ENCODE data around the gene ADAMTS2.

The ADAMTS2 gene

DNA sequence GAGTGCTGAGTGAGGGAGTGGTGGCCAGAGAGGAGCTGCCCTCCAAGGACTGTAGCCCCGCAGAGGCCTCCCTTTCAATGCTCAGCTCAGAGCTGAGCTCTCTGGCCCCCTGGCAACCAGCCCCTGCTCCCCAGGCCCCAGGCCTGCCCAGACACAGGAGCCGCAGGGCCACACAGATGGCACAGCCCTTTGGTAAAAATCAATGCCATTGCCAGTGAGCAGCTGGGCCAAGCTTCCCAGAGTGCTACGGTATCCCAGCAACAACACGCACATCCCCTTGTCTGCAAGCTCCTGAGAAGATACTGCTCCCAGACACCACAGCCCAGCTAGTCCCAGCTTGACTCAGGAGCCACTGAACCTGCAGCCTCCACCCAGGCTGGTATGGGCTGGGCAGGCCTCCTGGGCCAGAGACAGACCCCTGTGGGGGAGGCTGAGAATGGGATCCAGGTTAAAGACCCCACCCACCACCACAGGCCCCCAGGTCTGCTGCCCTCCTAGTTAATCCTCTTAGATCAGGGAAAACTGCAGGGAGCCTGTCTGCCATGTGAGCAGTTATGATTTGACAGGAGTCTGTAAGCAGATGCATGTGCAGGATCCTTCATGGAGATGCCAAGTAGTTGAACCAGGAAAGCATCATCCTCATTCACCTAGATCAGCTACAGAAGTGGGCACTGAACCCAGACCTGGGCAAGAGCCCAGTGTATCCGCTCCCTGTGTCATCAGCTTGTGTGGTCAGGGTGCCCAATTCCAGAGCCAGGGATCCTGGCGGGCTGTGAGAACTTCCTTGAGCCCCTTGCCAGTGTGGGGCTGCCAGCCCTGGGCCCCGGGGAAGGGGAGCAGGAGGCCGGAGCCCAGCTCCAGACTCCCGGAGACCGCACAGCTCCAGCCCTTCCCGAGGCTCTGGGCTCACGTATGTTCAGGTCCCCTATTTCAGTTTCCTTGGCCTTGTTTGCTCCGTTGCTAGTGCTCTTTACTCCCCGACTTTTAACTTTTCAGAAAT is 26.7 kb upstream of the ADAMTS2 start:
- DNase-seq = no peak

DNA sequence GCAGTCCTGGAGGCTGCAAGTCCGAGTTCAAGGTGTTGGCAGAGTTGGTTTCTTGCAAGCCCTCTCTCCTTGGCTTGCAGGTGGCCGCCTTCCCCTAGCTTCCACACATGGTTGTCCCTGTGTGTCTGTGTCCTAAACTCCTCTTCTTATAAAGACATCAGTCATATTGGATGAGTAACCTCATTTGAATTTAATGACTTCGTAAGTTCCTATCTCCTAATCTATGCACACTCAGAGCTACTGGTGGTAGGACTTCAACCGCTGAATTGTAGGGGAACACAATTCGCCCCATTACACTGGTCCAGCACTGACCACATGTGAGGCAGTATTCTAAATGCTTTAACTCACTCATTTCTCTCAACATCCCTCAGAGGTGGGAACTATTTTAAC is 25.9 kb upstream of the ADAMTS2 start:
- no peak for DNase-seq

DNA sequence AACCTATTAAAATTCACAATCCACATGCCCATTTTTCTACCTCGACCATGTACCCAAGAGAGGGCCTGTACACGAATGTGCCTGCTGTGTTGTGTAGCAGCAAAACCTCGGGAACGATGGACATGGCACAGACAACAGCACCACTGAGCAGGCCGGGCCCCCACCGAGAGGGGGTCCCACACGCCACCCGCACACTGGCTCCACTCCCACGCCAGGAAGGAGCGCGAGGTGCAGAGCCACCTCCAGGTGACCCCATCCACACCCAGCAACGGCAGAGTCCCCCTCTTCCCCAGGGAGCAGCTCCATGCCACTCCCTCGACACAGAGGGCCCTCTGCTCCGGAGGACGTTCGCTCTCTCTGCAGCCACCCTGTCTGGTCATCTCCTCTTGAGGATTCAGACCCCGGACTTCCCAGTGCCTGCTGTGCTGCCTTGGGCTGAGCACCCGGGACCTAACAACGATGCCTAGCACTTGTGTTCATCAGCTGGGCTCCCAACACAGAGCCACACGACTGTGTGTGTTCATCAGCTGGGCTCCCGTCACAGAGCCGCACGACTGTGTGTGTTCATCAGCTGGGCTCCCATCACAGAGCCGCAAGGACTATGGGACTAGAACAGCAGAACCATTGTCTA is 25.3 kb upstream of the ADAMTS2 start:
- DNase-seq = no peak

DNA sequence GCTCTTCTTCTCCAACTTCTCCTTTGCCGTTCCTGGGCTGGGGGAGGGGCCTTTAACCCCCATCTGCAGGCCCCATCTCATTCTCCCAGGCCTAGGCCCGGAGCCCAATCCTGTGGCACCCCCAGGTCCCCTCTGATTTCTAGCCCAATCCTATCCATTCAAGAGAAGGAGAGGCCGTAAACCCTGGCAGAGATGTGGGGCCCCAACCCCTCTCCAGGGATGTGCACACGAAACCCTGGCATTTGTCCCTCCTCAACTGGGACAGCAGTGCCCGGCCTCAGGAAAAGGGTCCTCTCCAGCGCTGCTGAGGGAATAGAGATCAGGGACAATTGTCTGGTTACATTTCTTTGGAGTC is 24.2 kb upstream of the ADAMTS2 start:
- no peak for DNase-seq

DNA sequence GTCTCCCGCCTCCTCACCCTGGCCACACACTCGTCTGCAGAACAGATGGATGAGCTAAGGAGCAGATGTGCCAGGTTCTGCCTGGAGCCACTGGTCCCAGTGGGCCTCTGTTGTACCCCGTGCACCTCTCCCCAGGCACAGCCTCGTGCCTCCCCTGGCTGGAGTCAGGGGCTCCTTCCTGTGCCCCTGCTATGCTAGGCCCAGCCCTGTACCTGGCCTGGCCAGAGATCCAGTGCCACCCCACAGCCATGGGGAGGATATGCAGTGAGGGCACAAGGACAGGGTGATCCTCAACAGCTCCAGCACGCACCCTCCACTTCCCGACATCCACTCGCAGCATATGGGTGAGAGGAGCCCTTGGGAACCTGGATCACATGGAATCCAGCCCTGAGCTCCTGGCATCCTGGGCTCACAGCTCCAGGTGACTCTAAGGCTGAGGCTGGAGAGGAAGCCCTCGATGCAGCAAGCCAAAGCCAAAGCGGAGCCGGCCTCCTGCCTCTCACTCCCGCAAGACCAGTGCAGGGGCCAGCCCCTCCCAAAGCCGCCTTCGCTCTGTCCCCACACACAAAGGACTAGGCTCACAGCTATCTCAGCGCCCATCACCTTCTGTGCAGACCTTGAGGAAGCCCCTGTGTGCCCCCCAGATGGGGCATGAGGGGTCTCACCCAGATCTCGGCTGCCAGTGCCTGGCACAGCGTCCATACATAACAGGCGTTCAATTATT is 23.7 kb upstream of the ADAMTS2 start:
- no peak for DNase-seq

DNA sequence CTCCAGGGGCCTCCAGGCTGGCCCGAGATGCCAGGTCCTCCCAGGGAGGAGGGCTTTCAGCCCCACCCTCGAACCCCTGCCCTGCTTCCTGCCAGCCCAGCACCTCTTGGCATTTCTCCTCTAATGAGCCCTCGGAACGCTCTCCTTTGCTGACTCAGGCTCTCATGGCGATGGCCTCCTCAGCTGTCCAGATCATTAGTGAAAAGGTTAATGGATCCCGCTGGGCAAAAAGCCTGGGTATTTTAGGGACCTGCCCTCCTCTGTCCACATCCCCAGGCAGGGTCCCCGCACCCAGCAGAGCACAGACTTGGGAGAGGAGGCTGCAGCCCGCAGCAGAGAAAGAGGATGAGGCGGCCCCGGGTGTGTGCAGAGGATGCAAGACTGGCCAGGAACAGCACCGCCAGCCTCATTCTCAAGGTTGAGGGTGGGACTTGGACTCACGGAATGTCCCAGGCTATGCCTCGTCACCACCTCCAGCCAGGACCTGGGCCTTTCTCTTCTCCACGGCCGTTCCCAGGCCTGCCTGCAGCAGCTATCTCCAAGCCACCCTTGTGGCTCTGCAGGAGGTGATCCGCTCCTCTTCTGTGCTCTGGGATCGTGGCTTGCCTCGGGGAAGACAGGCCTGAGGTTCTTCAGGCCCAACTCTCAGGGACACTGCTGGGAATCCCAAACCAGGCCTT is 23.0 kb upstream of the ADAMTS2 start:
- DNase-seq = no peak

DNA sequence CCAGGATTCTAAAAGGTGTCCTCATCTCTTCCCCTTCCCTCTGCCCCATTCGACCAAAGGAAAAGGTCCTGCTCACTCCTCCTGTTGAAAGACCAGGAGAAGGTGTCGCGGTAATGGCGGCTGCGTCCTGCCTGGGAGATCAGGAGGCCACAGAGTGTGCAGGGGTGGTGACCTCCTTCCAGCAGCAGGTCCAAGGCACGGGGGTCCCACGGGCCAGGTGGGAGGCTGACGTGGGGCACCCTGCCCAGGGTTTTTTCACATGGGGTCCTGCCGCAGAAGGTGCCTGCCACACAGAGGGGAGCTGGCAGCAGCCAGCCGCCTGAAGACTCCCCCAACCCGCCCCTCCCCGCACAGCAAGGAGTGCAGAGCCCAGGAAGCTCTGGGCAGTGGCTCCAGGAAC is 22.2 kb upstream of the ADAMTS2 start:
- DNase-seq = no peak

DNA sequence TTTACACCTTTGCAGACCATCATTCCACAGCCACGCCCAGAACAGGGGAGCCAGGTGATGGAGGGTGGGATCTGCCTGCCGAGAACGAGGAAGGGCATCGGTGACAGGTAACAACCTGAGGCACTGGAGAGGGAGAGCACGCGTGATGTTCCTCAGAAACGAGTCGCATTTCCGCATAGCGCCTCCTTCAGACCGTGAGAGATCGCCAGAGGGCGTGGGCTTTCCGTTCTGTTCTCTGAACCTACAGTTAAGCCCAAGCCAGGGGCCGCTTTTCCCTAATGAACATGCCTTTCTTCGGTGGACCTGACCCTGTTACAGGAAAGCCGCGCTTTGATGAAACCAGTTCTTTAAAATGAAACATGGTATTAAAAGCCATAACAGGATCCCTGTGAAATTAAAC is 17.1 kb upstream of the ADAMTS2 start:
- DNase-seq = no peak

DNA sequence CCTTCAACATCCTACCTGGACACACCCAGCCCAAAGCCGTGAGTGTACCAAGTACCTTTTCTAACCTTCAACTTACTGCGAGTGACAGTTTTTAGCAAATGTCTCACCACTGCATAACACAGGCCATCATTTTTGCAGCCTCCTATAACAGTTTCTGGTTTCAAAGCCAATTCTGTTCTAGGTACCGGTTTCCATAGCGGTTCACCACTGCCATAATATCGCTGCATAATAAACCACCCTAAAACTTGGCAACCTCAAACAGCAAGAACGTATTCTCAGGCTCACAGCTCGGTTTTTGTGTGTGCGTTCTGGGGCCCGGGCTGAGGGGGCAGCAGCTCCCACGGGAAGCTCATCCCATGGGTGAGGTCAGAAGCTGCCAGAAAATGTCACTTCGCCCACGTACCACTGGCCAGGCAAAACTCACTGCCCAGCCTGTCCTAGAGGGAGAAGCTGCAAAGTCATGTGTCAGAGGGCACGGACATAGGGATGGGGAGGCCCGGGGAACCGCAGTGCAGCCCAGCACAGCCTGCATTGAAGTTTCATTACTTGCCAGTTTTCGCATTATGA is 15.9 kb upstream of the ADAMTS2 start:
- DNase-seq = no peak

DNA sequence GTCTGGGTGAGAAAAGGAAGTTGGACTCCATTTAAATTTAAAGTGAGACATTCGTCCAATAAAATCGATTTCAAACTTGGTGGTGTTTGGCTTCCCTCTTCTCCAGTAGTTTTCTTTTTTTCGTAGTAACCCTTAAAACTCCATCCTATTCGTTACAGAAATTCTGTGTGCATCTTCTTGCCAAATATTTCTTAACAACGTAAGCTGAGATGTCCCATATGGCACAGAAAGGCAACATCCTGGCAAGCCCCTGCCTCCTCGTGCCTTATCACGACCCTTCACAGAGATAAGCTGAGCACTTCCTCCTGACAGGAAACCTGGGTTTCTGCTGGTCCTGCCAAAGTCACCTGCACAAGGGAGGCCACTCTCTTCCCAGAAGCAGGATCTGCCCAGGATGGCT is 11.8 kb upstream of the ADAMTS2 start:
- no peak for DNase-seq

DNA sequence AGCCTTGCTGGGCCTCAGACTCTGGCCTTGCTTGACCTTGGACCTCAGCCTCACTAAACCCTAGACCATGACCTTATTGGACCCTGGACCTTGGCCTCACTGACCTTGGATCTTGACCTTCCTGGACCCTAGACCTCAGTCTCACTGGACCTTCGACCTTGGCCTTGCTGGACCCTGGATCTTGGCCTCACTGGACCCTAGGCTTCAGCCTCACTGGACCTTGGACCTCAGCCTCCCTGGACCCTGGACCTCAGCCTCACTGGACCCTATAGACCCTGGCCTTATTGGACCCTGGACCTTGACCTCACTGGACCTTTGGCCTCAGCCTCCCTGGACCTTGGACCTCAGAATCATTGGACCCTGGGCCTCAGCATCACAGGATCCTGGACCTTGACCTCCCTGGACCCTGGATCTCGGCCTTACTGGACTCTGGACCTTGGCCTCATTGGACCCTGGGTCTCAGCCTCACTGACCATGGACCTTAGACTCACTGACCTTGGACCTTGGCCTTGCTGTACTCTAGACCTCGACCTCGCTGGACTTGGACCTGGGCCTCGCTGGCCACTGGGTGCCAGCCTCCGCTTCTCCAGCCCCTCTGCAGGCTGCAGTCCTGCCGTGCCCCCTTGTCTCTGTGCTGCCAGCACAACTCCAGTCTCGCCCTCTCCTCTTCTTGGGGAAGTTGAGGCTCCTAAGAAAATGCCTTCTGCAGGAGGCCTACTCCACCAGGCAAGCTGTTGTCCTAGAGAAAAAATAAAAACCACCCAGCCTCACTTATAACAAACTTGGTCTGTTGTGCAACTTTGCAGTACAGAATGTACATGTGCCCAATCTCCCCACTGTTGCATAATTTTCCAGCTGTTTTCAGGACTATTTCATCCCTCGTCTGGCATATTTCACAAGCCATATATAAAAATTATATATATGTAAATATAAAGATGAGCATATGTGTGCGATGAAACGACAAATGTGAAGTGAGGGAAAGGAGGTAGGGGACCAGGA is 11.0 kb upstream of the ADAMTS2 start:
- DNase-seq = no peak

DNA sequence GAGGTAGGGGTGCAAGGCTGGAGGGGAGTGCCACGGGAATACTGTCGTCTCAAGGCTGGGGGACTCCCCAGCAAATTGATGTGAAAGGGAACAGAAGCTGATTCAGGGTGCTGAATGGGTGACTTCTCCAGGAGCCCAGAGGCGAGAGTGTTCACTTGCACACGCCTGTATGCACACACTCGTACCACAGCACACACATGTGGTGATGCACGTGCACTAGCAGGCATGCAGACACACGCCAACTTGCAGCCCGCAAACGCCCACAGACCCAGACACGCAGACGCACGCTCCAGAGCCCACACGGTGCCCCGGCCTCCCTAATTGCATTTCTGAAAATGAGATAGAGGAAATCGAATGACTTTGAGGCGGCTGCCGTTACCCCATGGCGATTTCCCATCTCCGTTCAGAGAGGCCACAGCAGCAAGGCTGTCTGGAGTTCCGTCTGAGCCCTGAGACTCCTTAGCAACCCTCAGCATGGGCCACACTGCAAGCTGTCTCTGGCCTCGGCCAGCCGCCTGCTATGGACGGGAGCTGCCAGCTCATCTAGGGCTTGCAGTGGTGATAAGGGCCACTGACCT is 9.1 kb upstream of the ADAMTS2 start:
- no peak for DNase-seq

DNA sequence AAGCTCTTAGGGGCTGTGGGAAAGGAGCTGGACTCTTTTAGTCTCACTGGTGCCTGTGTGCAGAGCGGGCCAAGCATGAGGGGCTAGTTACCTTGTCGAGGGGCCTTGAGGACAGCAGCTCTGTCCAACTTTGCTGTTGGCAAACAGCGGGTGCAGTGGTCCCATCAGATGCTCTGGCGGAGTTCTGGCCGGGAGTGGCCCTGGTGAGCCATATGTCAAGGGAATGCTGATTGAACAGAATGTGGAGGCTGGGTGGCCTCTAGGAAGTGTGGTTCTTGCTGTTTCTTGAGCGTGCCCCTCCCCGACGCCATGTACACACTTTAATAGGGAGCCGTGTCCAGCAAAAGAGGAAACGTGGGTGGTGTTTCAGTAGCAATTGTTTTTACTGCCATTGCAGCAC is 3.6 kb upstream of the ADAMTS2 start:
- DNase-seq = no peak

DNA sequence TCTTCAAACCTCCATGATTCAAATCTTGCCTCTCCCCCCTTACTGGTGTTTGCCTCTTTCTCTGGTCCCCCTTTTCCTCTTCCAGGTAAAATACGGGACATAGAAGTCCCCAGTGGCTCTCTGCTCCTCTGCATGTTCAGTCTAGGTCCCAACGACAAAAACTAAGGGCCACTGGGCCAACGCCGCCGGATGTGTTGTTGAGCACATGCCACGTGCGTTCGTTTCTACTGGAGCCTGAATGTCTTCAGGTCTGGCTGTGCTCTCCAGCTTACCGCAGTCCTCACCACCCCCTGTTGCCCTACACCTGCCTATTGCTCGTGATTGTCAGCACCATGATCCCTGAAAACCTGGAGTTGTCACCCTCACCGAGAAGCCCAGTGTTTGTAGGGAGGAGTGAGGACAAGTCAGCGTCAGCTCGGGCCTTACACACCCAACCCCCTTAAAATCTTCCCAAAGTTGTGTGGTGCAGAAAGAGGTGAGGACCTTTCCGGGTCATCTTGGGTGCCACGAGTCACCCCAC is 2.8 kb upstream of the ADAMTS2 start:
- DNase-seq = no peak

DNA sequence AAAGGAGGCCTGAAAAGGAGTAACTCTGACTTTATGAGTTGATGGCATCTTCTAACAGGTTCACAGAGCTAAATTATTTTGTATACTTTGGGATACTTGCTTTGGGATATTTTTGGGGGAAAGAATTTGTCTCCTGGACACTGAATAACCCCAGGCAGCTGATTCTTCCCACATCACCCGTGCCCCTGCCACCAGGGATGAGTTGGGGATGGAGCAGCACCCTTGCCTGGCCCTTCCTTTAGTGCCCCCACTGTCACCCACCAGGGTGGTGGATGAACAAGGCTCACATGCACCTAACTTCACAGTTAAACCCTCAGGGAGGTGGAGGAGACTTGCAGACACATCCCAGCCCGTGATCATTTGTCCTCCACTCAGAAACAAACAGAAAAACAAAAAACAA is 2.3 kb upstream of the ADAMTS2 start:
- DNase-seq = no peak

DNA sequence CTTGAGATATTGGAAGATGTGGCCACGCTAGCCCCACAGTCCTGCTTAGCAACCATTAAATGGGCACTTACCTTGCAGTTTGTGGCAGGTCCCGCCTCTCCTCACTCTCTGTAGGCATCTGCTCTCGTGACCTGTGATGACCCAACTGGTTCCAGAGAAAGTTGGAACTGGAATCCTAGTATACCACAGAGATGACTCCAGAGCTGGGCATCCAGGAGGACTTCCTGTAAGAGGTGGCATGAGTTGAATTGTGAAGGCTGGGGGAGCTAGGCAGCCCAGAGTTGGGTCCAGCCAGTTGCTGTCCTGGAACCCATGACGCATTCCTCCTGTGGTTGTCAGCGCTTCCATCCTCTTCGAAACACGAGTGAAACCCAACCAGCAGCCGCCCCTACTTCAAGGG is 1.6 kb upstream of the ADAMTS2 start:
- no peak for DNase-seq

DNA sequence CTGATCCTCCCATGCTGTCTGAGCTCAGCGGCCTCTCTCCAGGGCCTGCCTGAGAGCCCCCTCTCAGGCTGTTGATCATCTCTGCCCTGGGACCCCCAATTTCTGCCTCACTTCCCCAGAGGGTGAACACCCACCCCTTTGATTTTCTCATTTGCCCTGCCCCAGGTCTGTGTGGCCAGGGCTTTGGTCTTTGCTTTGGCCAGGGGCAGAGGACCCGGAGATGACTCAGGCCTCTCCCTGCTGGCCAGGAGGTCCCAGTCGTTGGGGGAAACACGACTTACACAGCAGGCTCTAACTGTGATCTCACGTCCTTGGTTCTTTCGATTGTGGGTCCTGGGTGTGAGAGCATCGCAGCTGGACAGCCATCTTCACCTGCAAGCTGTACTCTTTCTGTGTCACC is 1.1 kb upstream of the ADAMTS2 start:
- DNase-seq = no peak

DNA sequence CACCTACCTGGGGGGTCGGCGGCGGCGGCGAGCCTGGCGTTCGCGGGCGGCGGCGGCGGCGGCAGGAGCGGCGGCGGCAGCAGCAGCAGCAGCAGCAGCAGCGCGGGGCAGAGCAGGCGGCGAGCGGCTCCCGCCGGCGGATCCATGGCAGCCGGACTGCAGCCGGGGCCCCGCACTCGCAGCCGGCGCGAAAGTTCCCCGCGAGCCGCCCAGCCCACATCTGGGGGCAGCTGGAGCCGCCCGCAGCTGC is 153 bp downstream of the ADAMTS2 start:
- no peak for DNase-seq

DNA sequence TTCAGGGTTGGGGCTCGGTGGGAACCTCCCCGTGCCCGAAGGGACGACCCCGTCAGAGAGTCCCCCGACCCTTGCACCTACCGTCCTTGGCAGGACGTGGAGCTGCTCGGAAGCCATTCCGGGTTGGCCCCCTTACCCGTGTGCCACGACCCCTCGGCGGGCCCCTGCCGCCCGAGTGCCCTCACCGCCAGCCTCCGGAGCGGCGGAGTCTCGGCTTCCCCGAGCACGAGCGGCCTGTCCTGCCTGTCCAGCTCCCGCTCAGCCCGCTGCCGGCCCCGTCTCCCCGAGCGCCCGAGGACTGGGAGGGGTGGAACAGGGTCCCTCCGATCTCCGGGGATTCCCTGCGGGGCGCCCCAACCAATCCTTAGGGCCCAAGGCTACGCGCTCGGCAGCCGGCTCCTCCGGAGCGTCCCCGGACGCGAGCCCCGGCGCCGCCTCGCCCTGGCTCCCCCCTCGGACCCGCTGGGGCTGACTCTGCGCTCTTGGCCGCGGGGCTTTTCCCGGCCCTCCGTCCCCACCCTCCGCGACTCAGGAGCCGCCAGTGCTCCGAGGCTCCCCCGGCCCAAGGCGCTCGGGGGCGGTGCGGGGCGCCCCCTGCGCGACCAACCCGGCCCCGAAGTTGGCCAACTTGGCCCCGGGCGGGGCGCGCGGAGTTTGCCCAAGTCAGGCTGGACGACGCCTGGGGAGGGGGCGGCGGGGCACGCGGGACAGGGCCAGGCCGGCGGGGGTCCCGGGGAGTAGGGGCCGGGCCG is 654 bp downstream of the ADAMTS2 start:
- DNase-seq = no peak

DNA sequence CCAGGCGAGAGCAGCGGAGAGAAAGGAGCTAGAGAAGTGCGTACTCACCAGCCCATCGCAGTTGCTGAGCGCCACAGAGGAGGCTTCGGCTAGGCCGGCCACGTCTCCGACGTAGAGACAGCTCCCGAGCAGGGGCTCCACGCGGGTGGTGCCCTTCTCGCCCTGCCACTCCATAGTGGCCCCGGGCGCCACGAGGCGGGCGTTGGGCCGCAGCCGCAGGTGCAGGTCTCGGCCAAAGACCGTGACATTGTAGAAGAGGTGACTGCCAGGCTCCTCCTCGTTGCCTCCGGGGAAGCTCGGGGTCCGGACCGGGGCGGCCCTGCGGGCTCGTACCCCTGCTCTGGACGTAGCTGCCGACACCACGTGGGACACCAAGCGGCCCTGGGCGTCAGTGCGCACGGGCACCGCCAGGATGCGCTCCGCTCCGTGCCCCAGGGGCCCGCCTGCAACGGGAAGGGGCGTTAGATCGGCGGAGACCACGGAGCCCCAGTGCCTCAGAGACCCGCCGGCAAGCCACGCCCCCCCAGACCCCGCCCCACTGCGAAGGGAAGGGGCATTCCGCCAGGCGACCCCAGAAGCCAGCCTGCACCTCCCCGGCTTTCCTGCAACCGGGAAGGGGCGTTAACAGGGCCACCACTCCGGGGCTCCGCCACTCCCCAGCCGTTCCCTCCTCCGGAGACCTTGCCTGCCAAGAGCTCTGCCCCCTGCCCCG is 1.4 kb downstream of the ADAMTS2 start:
- DNase-seq = no peak

All from activated CD4-positive, CD25-positive, alpha-beta regulatory T cell treated with anti-CD3 and anti-CD28 coated beads, Interleukin-2, amount 50 U/mL, for 72 hours (primary cell).